Calu3 (cell line): ENCODE results near the gene RSPO1. TPM values are rescaled to one million over a fixed set of nuclear protein-coding genes. Genes with fewer than 3 reads are reported as not detected.

Experiments used
- BruUV-seq: library from RNA; stranded (reverse); fragments of 400-500 nt; replicated peaks from 2 replicates; lab custom pipeline; 2021; lab: Mats Ljungman, UMichigan
- CTCF ChIA-PET: fragments of 300-600 bp; sonication (Branson Sonifier 250); formaldehyde crosslinking; loops from one replicate; lab custom pipeline; 2022; ENCODE audit warnings: antibody characterized with exemption; lab: Charles Lee
- DNase-seq: peaks from one replicate; pipeline ENCODE4 v3.0.0; 2022
- H3K27ac Mint-ChIP-seq: one replicate; pipeline ENCODE4 v1.8.0; 2022; ENCODE audit warnings: mixed read lengths; ENCODE audit not compliant: unreplicated experiment
- H3K27me3 Mint-ChIP-seq: one replicate; pipeline ENCODE4 v1.8.0; 2022; ENCODE audit warnings: mixed read lengths; ENCODE audit not compliant: unreplicated experiment
- H3K36me3 Mint-ChIP-seq: one replicate; pipeline ENCODE4 v1.8.0; 2022; ENCODE audit warnings: mild to moderate bottlenecking, moderate library complexity, mixed read lengths; ENCODE audit not compliant: insufficient read depth, unreplicated experiment
- H3K4me1 Mint-ChIP-seq: one replicate; pipeline ENCODE4 v1.8.0; 2022; ENCODE audit warnings: mild to moderate bottlenecking, low read depth, mixed read lengths; ENCODE audit not compliant: unreplicated experiment
- H3K4me3 Mint-ChIP-seq: one replicate; pipeline ENCODE4 v1.8.0; 2022; ENCODE audit warnings: mild to moderate bottlenecking, low read depth, moderate library complexity, mixed read lengths; ENCODE audit not compliant: unreplicated experiment
- H3K9me3 Mint-ChIP-seq: one replicate; pipeline ENCODE4 v1.8.0; 2022; ENCODE audit warnings: low read depth, mixed read lengths; ENCODE audit not compliant: unreplicated experiment
- intact Hi-C: fragments of 100-400 bp; cut with micrococcal nuclease; formaldehyde crosslinking; loops from one replicate; pipeline ENCODE4 v1.10.0; 2022; ENCODE audit not compliant: unreplicated experiment
- total RNA-seq: library from RNA; stranded (reverse); gene quantifications from 2 replicates; pipeline ENCODE4 v1.2.3, GENCODE V29; 2022
- TF ChIP-seq, protein P1 (sequence below): fragments of 200-600 bp; IDR thresholded peaks from one replicate; pipeline ENCODE4 v1.8.0; 2022; ENCODE audit warnings: antibody characterized with exemption; ENCODE audit not compliant: unreplicated experiment

The RSPO1 gene
- total RNA-seq, 1 experiment from 2014 or later, result not detected

GRCh38 chr1:37605061-37605650 is 29.5 kb downstream of the RSPO1 start:
- intact Hi-C loops, result no loop called here
- no peaks in the 10 kb centered on the region for H3K36me3 Mint-ChIP-seq
- H3K27ac Mint-ChIP-seq, result no peak overlapping the region
- H3K4me1 Mint-ChIP-seq, result no peaks in the 10 kb centered on the region
- H3K27me3 Mint-ChIP-seq, result peaks cover 18% of the 10 kb centered on the region
- no peak overlapping the region for H3K4me3 Mint-ChIP-seq
- CTCF ChIA-PET, result interaction anchor here (0.5 kb wide), 1 partner anchor 1034 kb away, joined by 3 read pairs; no protein-coding TSS in a partner anchor
- DNase-seq, result no peak
- no peaks in the 10 kb centered on the region for H3K9me3 Mint-ChIP-seq
- TF ChIP-seq, protein P1, sequence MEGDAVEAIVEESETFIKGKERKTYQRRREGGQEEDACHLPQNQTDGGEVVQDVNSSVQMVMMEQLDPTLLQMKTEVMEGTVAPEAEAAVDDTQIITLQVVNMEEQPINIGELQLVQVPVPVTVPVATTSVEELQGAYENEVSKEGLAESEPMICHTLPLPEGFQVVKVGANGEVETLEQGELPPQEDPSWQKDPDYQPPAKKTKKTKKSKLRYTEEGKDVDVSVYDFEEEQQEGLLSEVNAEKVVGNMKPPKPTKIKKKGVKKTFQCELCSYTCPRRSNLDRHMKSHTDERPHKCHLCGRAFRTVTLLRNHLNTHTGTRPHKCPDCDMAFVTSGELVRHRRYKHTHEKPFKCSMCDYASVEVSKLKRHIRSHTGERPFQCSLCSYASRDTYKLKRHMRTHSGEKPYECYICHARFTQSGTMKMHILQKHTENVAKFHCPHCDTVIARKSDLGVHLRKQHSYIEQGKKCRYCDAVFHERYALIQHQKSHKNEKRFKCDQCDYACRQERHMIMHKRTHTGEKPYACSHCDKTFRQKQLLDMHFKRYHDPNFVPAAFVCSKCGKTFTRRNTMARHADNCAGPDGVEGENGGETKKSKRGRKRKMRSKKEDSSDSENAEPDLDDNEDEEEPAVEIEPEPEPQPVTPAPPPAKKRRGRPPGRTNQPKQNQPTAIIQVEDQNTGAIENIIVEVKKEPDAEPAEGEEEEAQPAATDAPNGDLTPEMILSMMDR, result no peak
- BruUV-seq, result no TSS peak

DNA sequence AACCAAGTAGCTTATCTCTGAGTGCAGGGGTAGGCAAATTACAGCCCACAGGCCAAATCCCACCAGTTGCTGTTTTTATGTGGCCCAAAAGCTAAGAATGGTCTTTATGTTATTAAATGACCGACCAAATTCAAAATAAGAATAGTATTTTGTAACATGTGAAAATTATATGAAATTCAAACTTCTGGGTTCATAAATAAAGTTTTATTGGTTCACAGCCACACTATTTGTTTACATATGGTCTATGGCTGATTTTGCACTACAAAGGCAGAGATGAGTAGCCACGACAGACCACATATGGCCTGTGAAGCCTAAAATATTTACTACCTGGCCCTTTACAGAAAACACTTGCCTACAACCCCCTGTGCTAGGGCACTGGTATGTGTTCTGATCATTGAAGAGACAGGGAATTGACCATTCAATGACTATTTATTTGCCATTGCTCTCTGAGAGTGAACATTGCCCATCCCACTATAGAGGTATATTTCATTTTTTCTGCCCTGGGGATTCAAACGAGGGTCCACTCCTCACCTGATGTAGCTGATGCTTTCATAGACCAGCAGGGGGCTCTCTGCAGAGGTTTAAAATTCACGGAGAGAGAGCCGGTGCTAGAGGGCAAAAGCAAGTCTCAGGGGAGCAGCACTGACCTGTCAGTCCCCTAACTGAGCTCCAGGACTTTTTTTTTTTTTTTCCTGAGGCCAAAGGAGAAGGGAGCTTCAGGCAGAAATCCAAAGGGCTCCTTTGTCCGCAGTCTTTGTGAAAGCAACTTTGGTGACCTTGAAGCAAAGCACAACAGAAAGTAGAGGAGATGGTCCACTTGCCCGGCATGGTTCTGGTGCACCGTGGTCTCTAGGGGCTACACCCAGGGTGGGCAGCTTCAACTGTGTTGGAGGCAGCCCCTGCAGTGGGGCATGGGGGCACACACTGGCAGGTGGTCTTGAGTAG is 31.7 kb downstream of the RSPO1 start:
- Mint-ChIP-seq H3K4me1 (no peaks in the 10 kb centered on the region), H3K27ac (no peak overlapping the region), H3K9me3 (no peaks in the 10 kb centered on the region), H3K27me3 (peaks cover 18% of the 10 kb centered on the region), H3K4me3 (no peak overlapping the region), H3K36me3 (no peaks in the 10 kb centered on the region)
- peak; percentile 40 for DNase-seq
- BruUV-seq, result no TSS peak
- intact Hi-C loops, result loop anchor here (1.0 kb wide), 1 partner anchor 79 kb away; no protein-coding TSS in a partner anchor
- CTCF ChIA-PET, result interaction anchor here (0.6 to 1.6 kb wide), 11 partner anchors 13 to 1009 kb away, joined by 3 to 8 read pairs (median 4); a partner anchor contains a TSS
- TF ChIP-seq, protein P1, result peak; percentile 70

GRCh38 chr1:37601441-37601840 is 33.3 kb downstream of the RSPO1 start:
- CTCF ChIA-PET, result no interaction called here
- no TSS peak for BruUV-seq
- Mint-ChIP-seq H3K27me3 (peaks cover 18% of the 10 kb centered on the region), H3K36me3 (peaks cover 4% of the 10 kb centered on the region), H3K9me3 (no peaks in the 10 kb centered on the region), H3K4me3 (no peak overlapping the region), H3K4me1 (peaks cover 3% of the 10 kb centered on the region), H3K27ac (no peak overlapping the region)
- DNase-seq, result no peak
- intact Hi-C loops, result no loop called here
- TF ChIP-seq, protein P1, result no peak

DNA sequence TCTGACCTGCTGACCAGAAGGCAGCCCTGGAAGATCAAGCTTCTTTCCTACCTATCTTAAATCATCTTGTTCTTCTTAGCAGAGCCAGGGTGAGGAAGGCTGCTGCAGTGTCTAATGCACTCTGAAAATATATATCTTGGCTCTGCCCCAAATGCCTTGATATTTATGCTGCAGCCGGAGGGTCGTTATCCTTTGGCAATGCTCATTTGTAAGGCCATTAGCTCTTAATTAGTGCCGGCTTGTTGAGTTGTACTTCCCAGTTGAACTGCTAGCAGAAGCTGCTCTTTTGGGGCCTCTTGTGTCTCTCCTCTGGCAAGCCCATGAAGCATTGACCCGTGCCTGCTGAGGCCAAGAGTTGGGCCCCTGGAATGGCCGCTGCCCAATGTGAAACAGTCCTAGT is 34.8 kb downstream of the RSPO1 start:
- no peak overlapping the region for H3K4me3 Mint-ChIP-seq
- no peak for DNase-seq
- peaks cover 19% of the 10 kb centered on the region for H3K36me3 Mint-ChIP-seq
- peaks cover 18% of the 10 kb centered on the region for H3K27me3 Mint-ChIP-seq
- peaks cover 11% of the 10 kb centered on the region for H3K4me1 Mint-ChIP-seq
- H3K27ac Mint-ChIP-seq, result no peak overlapping the region
- CTCF ChIA-PET, result no interaction called here
- BruUV-seq, result no TSS peak
- no peaks in the 10 kb centered on the region for H3K9me3 Mint-ChIP-seq
- TF ChIP-seq, protein P1, result no peak
- intact Hi-C loops, result no loop called here
